IPS DF 4.7 (cell line): Measurements from ENCODE around the gene PTN.

Experiments used
- DNase-seq: peaks from one replicate; pipeline ENCODE4 v3.0.0-alpha.2; 2013; ENCODE audit warnings: low spot score; ENCODE audit errors: extremely low read depth

Gene PTN

DNA sequence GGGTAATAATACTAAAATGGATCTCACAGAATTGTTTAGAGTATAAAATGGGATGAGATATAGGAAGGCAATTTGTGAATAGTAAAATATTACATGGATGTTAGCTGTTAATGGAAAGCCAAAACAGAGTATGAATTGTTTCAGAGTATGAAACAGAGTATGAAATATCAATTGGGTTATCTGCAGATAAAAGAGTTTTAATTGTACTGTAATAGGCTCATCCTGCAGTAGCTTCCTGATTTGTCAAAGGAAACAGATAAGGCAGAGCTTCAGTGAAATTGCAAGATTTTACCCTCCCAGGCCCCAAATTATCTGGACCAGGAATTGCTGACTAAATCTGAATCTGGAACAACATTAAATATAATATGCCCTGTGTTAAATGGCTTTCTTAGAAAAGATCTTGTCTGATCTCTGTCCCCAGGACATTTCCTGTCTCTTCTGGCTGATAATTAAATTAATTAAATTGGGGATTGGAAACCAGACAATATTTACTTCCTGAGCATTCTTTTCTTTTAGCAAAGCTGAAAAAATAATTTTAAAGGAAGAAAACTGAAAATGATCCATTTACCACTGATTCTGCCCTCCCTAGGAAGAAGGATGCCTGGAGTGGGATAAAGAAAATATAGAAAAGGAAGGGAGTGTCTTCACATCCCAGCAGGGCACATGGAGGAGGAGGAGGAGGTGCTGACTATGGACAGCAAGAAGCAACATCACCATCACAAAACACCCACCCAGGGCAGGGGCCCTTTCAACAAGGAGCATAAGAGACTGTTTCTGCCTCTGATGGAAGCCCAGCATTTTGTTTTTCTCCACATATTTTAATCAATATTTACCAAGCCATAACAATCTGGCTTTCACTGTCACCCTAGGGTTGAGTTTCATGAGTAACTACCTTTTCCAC is 18.5 kb downstream of the PTN start:
- DNase-seq: no peak

DNA sequence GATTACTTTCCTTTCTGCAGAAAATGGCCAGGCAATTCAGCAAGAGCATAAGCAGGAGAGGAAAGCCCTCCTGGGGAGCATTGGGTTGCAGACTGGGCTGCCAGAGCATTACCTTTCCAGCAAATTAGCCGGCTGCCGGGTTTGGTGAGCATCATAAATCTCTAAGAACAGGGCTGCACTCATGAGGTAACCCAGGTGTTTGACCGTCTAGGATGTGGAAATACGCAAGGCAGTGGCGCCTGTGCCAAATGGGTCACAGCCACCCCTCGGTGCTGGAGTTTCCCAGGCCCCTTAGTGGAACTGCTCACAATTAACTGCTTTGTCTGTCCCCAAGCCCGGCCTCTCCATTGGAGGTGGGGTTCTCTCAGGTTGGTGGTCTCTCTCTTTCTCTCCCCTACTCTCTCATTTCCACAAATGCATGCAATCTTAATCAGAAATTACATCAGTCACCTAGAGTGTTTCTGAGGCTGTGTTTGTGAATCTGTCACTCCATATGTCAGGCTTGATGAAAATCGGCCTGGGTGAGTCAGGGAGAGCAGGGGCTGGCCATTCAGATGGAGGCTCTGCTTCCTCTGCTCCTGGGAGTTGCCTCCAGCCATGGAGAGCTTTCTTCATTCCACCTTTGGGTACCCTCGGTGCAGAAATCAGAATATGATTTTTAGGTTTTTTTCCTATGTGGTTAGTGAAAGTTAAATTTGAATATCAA is 26.7 kb downstream of the PTN start:
- no peak for DNase-seq

DNA sequence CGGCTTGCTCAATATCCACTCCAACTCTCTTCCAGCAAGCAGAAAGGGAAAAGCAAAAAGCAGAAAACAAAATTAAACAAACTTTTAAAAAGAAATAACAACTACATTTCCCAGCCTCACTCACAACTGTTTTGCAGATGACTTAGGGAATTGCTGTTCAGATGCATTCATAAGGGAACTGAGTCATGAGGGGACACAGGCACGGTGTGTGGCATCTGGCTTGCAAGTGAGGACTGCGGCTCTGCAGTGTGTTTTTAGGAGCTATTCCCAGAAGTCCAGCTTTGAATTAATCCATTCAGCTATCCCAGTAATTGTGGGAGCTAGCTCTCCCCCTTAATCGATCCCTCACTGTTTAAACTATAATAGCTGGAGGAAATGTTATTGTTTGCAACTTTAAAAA is 30.3 kb downstream of the PTN start:
- DNase-seq: no peak

DNA sequence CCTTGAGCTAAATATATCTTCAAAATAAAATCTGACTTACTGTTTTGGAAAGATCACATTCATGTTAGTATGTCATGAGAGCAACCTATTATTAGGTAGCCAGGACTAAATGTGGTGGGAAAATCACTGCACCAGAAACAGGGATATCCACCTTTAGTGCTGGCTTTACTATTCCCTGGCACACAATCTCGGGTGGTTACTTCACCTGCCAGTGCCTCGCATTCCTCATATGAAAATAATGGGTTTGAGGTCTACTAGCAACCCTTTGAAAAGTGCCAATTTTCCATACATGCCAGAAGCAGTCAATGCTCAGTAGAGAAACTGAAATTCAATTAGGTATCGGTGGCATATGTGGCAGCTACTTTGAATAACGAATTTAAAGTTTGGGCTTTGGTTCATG is 36.8 kb downstream of the PTN start:
- DNase-seq: no peak

DNA sequence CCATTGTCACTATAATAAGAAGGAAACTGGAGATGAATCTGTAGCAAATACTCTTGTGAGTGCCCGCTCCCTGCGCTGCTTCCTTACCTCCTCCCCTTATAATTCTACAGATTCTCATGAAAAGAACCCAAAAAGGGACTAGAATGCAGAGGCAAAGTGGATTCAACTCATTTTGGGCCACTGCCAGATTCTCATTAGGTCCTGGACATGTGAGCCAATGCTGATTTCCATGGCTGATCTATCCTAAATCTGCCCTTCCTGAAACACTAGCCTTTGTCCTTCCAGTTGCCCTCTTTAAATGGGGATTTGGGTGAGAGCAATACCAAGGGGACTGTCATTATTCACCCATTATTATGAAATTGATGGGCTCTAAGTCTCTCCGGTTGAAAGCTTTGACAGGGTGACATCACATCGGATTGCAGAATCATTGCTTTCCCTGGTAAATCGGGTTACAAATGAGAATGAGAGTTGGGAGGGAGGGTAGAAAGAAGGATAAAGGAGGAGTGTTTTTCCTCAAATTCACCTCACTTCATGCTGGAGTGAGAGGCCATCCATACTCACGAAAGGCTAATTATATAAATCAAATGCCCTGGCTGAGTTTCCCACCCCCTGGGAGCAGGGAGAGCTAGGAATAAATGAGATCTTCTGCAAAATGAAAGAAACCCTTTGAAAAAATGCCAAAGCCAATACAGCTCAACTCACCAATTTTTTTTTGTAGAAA is 37.5 kb downstream of the PTN start:
- DNase-seq: no peak

DNA sequence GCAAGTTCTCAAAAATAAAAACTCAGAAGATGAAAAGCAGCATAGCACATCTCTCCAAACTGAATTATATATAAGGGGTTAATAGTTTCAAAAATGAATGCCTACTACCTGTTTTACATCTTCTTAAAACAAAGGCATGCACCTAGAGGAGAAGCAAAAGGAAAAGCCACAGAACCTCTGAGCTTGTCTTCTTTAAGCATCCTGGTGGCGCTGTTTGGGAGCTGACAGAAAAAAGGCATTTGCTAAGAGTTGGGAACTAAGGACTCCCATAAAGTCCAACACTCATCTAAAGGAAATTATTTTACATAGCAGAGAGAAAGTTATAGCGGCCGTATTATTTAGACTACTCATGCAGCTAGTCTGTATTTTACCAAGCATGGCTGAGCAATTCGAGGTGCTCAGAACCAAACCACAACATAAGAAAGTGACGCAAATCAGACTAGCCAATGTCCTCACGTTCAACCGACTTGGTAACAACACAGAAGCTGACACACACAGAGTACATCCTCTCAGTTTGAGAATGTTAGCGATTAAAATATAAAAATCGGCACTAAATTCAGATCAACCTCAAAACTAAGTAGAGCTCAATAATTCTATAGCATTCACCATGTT is 38.8 kb downstream of the PTN start:
- DNase-seq: no peak

DNA sequence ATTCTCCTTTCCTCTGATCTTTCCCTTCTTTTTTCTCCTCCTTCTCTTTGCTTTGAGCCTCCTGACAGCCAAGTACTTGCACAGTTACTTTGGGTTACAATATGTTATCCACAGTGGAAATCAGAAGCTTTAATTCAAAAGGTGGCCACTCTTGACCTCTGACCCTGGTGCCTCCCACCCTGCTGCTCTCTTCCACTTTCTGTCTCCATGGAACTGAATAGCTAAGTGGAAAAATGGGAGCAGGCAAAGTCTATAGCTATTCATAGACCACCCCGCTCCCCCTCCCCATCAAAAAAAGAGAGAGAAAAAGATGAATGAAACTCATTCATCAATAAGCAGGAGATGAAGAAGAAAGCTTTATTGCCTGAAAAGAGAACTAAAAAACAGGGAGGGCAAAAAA is 39.4 kb downstream of the PTN start:
- no peak for DNase-seq

DNA sequence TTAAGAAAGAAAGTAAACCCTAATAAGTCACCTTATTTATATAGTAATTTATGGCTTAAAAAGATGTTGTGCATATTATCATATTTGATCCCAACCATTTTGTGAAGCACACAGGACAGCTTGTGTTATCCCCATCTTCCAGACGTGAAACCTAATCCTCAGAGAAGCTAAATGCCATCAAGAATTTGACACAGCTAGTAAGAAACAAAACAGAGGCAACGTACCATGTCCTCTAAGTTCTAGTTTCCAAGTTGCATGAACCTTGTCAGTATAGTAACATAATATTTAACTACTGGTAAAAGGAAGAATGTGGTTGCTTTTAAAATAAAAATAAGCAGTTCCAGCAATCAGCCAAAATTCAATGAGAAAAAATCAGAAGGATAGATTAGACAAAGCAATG is 41.5 kb downstream of the PTN start:
- DNase-seq: no peak

DNA sequence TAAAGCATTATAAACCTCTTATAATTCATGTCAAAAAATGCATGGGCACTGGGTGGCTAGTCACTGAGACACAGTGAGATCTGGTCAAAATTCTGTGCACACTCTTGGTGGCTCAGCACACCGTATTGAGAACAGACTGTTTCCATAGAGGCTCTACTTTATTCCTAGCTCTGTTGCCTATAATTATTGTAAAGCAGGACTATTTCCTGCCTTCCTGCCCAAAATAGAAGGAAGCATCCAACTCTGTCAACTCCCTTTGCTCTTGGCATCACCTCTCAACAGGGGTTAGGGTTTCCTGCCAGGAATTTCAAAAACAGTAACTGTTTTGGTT is 45.1 kb downstream of the PTN start:
- no peak for DNase-seq

DNA sequence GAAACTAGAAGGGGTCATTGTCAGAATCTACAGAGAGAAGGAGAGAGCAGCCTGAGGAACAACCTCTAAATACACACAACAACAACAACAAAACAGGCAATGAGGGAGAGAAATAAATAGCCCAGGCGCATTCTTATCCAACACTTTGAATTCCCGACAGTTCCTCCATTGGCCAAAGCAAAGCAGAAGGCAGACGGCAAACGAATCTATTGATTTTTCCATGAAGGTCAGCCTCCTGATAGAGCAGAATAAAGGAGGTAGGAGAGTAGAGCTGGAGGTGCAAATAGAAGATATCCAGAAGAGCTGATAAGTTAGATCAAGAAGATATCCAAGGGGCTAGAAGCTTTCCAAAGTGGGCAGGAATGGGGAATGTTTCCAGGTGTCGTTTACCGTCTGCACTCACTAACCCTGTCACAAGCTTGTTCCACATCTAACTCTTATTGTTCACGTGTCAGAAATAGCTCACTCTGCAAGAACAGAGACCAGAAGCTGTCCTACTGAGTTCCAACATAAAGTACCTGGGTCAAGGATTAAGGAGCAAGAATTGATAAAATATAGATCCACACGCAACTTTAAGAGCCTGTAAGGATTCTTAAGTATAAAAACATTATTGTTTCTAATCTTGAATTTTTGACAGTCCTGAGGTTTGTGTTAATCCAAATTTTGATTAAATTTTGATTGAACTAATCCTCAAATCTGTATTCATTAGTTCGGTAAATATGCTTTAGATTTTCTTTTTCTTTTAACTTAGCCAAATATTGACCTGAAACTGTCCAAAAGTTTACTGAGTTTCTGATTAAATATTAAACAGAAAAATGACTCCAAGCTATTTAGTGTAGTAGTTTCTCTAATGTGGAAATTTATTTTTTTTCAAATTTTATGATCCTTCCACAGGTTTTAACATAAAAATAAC is 45.7 kb downstream of the PTN start:
- DNase-seq: no peak

DNA sequence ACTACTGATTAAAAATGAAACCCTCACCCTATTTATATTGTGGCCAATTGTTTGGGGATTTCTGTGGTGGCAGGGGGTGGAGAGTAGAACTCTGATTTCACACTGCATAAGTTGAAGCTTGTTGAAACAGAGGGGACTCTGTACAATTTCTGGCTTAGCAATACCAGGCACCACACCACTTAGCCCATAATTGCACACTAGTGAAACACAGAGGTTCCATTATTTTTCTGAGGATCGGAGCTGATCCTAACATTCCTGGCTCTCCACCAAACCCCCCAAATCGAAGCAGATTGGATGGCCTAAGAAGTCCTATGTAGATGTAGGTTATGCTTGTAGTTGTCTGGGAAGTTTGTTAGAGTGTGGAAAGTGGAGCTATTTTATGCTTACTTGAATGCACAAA is 47.0 kb downstream of the PTN start:
- DNase-seq: no peak

DNA sequence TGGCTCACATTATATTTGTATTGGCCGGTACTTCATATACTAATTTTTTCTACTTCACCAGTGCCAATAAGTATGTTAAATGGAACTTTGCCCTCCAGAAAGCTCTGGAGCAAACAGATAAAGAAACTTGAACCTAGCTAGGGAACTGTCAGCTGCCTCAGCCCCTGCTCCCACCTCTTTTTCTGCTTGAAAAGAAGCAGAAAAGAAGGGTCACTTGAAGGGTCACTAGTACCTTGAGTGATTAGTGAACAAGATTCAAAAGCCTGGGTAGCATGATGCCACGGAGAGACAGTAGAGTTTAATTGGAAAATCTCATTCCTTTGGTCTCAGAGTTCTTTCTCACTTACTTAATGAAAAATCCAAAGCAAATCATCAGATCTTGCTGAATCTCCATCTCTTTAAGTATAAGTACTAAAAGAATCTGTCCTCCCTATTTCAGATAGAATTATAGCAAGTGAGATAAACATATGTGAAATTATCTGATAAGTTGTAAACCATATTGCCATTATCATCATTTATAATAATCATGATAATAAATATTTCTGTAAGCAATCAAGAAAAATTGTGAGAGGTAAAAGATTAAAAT is 47.7 kb downstream of the PTN start:
- DNase-seq: no peak

DNA sequence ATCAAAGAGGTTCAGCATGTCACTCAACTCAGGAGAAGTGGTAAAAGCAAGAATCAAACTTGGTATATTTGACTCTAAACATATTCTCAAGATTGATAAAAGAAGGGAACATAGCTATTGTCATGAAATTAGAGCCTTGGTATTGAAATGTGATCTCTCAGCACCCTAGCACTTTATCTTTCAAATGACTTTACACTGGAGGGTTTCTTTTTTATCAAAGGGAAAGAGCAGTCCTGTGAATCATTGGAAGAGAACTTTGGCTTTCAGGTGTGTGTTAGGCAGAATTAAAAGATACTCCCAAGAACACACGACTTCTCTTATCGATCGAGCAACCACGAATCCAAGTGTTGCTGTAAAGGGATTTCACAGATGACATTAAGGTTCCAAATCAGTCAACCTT is 54.4 kb downstream of the PTN start:
- DNase-seq: no peak

DNA sequence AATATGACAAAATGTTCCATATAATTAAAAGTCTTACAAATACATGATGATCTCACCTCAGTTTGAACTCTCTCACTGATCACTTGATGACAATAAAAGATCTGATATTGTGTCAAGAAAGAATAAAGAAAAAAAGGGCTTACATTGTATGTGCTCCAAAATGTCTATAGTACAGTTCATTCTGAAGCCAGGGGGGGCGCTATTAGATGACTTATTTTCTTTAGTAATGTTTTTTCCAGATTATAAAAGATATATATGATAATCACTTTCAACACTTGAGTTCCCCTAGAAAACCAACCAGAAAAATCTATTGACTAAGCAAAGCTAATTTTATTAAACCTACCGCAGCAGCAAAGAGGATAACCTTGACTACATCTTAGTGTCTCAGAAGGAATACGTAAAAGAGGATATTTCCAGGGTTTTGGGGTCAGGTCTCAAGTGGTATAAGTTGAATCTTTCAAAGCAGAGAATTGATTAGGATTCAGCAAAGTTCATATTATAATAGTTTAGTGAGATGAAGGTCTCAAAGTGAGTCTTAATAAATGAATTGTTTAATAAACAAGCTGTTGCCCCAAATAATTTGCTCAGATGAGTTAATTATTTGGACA is 55.8 kb downstream of the PTN start:
- DNase-seq: no peak

DNA sequence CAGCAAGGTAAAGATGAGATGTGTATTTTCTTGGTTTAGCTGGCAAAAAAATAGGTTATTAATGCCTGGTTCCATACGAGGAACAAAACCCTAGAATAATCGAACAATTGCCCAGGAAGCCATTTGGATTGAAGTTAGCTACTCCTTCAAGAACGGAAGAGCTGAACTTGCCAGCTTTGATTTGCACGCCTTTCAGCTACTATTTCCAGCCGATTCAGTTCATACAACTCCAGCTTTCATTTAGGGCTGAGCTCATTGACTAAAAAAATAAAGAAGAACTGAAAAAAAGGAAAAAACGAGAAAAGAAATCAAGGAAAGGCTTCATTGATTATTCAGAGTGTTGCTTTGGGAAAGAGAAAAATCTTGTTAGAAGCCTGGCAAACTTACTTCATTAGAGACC is 60.4 kb downstream of the PTN start:
- no peak for DNase-seq

DNA sequence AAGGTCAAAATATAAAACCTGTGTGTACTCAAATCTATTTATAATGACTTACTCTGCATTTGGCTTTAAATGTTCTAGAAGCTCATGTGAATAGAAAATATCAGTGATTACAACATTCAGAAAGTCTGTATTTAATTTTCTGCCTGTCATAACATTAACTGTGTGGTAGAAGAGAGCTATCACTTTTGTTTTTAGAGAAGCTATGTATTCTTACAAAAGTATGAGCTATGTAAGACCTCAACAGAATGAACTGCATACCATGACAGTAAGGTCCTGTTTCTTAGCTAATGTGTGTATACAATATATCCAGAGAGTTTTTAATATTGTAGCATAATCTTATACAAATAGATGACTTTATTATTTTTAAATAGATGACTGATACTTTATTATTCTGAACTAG is 61.5 kb downstream of the PTN start:
- no peak for DNase-seq

DNA sequence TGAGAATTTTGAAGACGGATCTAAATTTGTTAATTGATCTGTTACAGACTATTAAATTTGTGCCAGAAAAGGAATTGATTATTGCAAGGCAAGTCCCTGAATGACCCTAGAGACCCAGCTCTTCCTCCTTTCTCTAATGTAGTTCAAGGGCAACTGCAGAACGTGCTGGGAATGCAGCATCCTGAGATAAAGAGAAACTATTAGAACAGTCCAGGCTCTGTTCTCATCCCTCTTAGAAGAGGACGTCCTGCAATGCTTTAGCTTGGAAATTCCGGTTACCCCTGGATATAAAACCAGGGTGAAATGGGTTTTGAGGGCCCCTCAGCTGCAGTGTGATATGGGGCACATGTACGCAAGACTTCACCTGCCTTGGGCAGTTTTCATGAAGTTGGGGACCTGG is 67.3 kb downstream of the PTN start:
- DNase-seq: no peak

DNA sequence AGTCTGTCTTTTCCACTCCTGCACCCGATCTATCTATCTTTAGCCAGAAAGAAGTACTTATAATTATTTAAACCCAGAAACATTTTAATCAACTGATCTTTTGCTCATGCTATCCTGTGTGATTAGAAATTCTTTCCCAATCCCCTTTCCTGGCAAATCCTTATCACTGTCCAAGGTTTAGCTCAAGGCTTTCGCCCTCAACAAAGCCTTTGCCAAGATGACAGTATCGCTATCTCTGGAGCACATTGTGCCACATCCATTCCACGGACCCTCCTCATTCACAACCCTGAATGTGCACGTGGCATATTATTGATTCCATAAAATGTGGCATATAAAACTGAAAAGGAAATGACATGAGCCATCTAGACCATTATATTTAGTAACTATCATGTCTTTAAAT is 71.3 kb downstream of the PTN start:
- no peak for DNase-seq

DNA sequence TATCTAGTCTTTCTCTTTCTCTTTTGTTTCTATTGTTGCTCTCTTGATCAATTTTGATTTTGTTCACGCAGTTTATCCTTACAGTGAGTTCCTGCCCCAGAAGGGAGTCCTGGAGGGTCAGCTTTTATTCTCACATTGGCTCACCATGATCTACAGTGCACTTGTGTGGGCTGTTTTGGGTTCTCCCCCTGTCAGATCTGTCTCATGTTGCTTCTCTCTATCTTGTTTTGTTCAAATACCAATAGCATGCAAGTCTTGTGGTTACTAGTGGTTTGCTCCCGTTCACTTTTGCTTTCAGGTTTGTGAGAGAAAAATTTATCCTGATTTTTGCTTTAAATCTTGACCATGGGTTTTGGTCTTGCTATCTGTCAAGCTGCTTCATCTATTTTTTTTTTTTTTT is 74.3 kb downstream of the PTN start:
- DNase-seq: no peak
